Measurements from ENCODE around the gene BBS12. TPM values are rescaled to one million over a fixed set of nuclear protein-coding genes. Genes with fewer than 3 reads are reported as not detected.

The BBS12 gene
- total RNA-seq, 1 donor from 2014 or later = 4.2 TPM

GRCh38 chr4:122762520-122762919 is 30.0 kb downstream of the BBS12 start:
- H3K4me3 ChIP-seq (ENCODE audit: low read length in 3 of 3) = no peak overlapping the region
- H3K27ac ChIP-seq (ENCODE audit: low read depth, low read length) = no peak overlapping the region
- H3K9ac ChIP-seq (ENCODE audit: low read depth in 1 of 3, low read length in 3 of 3) = no peak overlapping the region
- H3K4me1 ChIP-seq (ENCODE audit: control insufficient read depth in 3 of 3, insufficient read depth in 3 of 3, low read length in 3 of 3) = peaks cover 0 to 2% (median 0%) of the 10 kb centered on the region in 3 donors
- no peaks in the 10 kb centered on the region for H3K36me3 ChIP-seq (ENCODE audit: control insufficient read depth in 3 of 3, insufficient read depth in 3 of 3, low read length in 3 of 3)
- no peaks in the 10 kb centered on the region for H3K9me3 ChIP-seq (ENCODE audit: control insufficient read depth in 3 of 3, low read length in 3 of 3)
- no peaks in the 10 kb centered on the region for H3K27me3 ChIP-seq (ENCODE audit: control insufficient read depth in 3 of 3, insufficient read depth in 3 of 3, low read length in 3 of 3)

GRCh38 chr4:122762966-122763716 is 30.6 kb downstream of the BBS12 start:
- no peak overlapping the region for H3K4me3 ChIP-seq (ENCODE audit: low read length in 3 of 3)
- no peaks in the 10 kb centered on the region for H3K27me3 ChIP-seq (ENCODE audit: control insufficient read depth in 3 of 3, insufficient read depth in 3 of 3, low read length in 3 of 3)
- H3K36me3 ChIP-seq (ENCODE audit: control insufficient read depth in 3 of 3, insufficient read depth in 3 of 3, low read length in 3 of 3) = no peaks in the 10 kb centered on the region
- no peak overlapping the region for H3K9ac ChIP-seq (ENCODE audit: low read depth in 1 of 3, low read length in 3 of 3)
- no peak overlapping the region for H3K27ac ChIP-seq (ENCODE audit: low read depth, low read length)
- no peaks in the 10 kb centered on the region for H3K9me3 ChIP-seq (ENCODE audit: control insufficient read depth in 3 of 3, low read length in 3 of 3)
- peaks cover 0 to 2% (median 0%) of the 10 kb centered on the region in 3 donors for H3K4me1 ChIP-seq (ENCODE audit: control insufficient read depth in 3 of 3, insufficient read depth in 3 of 3, low read length in 3 of 3)

GRCh38 chr4:122764071-122764820 is 31.7 kb downstream of the BBS12 start:
- Histone ChIP-seq H3K27me3 (ENCODE audit: control insufficient read depth in 3 of 3, insufficient read depth in 3 of 3, low read length in 3 of 3) (no peaks in the 10 kb centered on the region), H3K36me3 (ENCODE audit: control insufficient read depth in 3 of 3, insufficient read depth in 3 of 3, low read length in 3 of 3) (no peaks in the 10 kb centered on the region), H3K4me1 (ENCODE audit: control insufficient read depth in 3 of 3, insufficient read depth in 3 of 3, low read length in 3 of 3) (peaks cover 0 to 2% (median 0%) of the 10 kb centered on the region in 3 donors), H3K4me3 (ENCODE audit: low read length in 3 of 3) (no peak overlapping the region), H3K9me3 (ENCODE audit: control insufficient read depth in 3 of 3, low read length in 3 of 3) (no peaks in the 10 kb centered on the region), H3K27ac (ENCODE audit: low read depth, low read length) (no peak overlapping the region), H3K9ac (ENCODE audit: low read depth in 1 of 3, low read length in 3 of 3) (no peak overlapping the region)

GRCh38 chr4:122764821-122765215 is 32.3 kb downstream of the BBS12 start:
- no peaks in the 10 kb centered on the region for H3K36me3 ChIP-seq (ENCODE audit: control insufficient read depth in 3 of 3, insufficient read depth in 3 of 3, low read length in 3 of 3)
- no peak overlapping the region for H3K4me3 ChIP-seq (ENCODE audit: low read length in 3 of 3)
- H3K9ac ChIP-seq (ENCODE audit: low read depth in 1 of 3, low read length in 3 of 3) = no peak overlapping the region
- H3K9me3 ChIP-seq (ENCODE audit: control insufficient read depth in 3 of 3, low read length in 3 of 3) = no peaks in the 10 kb centered on the region
- H3K27me3 ChIP-seq (ENCODE audit: control insufficient read depth in 3 of 3, insufficient read depth in 3 of 3, low read length in 3 of 3) = no peaks in the 10 kb centered on the region
- H3K27ac ChIP-seq (ENCODE audit: low read depth, low read length) = no peak overlapping the region
- H3K4me1 ChIP-seq (ENCODE audit: control insufficient read depth in 3 of 3, insufficient read depth in 3 of 3, low read length in 3 of 3) = peaks cover 0 to 2% (median 0%) of the 10 kb centered on the region in 3 donors

GRCh38 chr4:122765692-122766352 is 33.3 kb downstream of the BBS12 start:
- H3K9me3 ChIP-seq (ENCODE audit: control insufficient read depth in 3 of 3, low read length in 3 of 3) = no peaks in the 10 kb centered on the region
- H3K4me3 ChIP-seq (ENCODE audit: low read length in 3 of 3) = no peak overlapping the region
- no peak overlapping the region for H3K9ac ChIP-seq (ENCODE audit: low read depth in 1 of 3, low read length in 3 of 3)
- H3K27me3 ChIP-seq (ENCODE audit: control insufficient read depth in 3 of 3, insufficient read depth in 3 of 3, low read length in 3 of 3) = no peaks in the 10 kb centered on the region
- no peaks in the 10 kb centered on the region for H3K36me3 ChIP-seq (ENCODE audit: control insufficient read depth in 3 of 3, insufficient read depth in 3 of 3, low read length in 3 of 3)
- H3K4me1 ChIP-seq (ENCODE audit: control insufficient read depth in 3 of 3, insufficient read depth in 3 of 3, low read length in 3 of 3) = peaks cover 0 to 2% (median 0%) of the 10 kb centered on the region in 3 donors
- H3K27ac ChIP-seq (ENCODE audit: low read depth, low read length) = no peak overlapping the region

GRCh38 chr4:122766353-122766705 is 33.8 kb downstream of the BBS12 start:
- Histone ChIP-seq H3K27ac (ENCODE audit: low read depth, low read length) (no peak overlapping the region), H3K9ac (ENCODE audit: low read depth in 1 of 3, low read length in 3 of 3) (no peak overlapping the region), H3K4me3 (ENCODE audit: low read length in 3 of 3) (no peak overlapping the region), H3K9me3 (ENCODE audit: control insufficient read depth in 3 of 3, low read length in 3 of 3) (no peaks in the 10 kb centered on the region), H3K4me1 (ENCODE audit: control insufficient read depth in 3 of 3, insufficient read depth in 3 of 3, low read length in 3 of 3) (peaks cover 0 to 2% (median 0%) of the 10 kb centered on the region in 3 donors), H3K36me3 (ENCODE audit: control insufficient read depth in 3 of 3, insufficient read depth in 3 of 3, low read length in 3 of 3) (no peaks in the 10 kb centered on the region), H3K27me3 (ENCODE audit: control insufficient read depth in 3 of 3, insufficient read depth in 3 of 3, low read length in 3 of 3) (no peaks in the 10 kb centered on the region)

GRCh38 chr4:122766950-122767349 is 34.4 kb downstream of the BBS12 start:
- H3K36me3 ChIP-seq (ENCODE audit: control insufficient read depth in 3 of 3, insufficient read depth in 3 of 3, low read length in 3 of 3) = no peaks in the 10 kb centered on the region
- no peak overlapping the region for H3K9ac ChIP-seq (ENCODE audit: low read depth in 1 of 3, low read length in 3 of 3)
- no peak overlapping the region for H3K27ac ChIP-seq (ENCODE audit: low read depth, low read length)
- no peaks in the 10 kb centered on the region for H3K27me3 ChIP-seq (ENCODE audit: control insufficient read depth in 3 of 3, insufficient read depth in 3 of 3, low read length in 3 of 3)
- no peaks in the 10 kb centered on the region for H3K9me3 ChIP-seq (ENCODE audit: control insufficient read depth in 3 of 3, low read length in 3 of 3)
- H3K4me3 ChIP-seq (ENCODE audit: low read length in 3 of 3) = no peak overlapping the region
- H3K4me1 ChIP-seq (ENCODE audit: control insufficient read depth in 3 of 3, insufficient read depth in 3 of 3, low read length in 3 of 3) = peaks cover 0 to 2% (median 0%) of the 10 kb centered on the region in 3 donors

- no peaks in the 10 kb centered on the region for H3K27me3 ChIP-seq (ENCODE audit: control insufficient read depth in 3 of 3, insufficient read depth in 3 of 3, low read length in 3 of 3)
- H3K27ac ChIP-seq (ENCODE audit: low read depth, low read length) = no peak overlapping the region
- H3K4me1 ChIP-seq (ENCODE audit: control insufficient read depth in 3 of 3, insufficient read depth in 3 of 3, low read length in 3 of 3) = no peaks in the 10 kb centered on the region
- no peak overlapping the region for H3K9ac ChIP-seq (ENCODE audit: low read depth in 1 of 3, low read length in 3 of 3)
- H3K4me3 ChIP-seq (ENCODE audit: low read length in 3 of 3) = no peak overlapping the region
- no peaks in the 10 kb centered on the region for H3K36me3 ChIP-seq (ENCODE audit: control insufficient read depth in 3 of 3, insufficient read depth in 3 of 3, low read length in 3 of 3)
- no peaks in the 10 kb centered on the region for H3K9me3 ChIP-seq (ENCODE audit: control insufficient read depth in 3 of 3, low read length in 3 of 3)
Measured at GRCh38 chr4:122771724-122772123, 39.2 kb downstream of the BBS12 start.

- Histone ChIP-seq H3K9ac (ENCODE audit: low read depth in 1 of 3, low read length in 3 of 3) (no peak overlapping the region), H3K27me3 (ENCODE audit: control insufficient read depth in 3 of 3, insufficient read depth in 3 of 3, low read length in 3 of 3) (no peaks in the 10 kb centered on the region), H3K4me1 (ENCODE audit: control insufficient read depth in 3 of 3, insufficient read depth in 3 of 3, low read length in 3 of 3) (no peaks in the 10 kb centered on the region), H3K27ac (ENCODE audit: low read depth, low read length) (no peak overlapping the region), H3K36me3 (ENCODE audit: control insufficient read depth in 3 of 3, insufficient read depth in 3 of 3, low read length in 3 of 3) (no peaks in the 10 kb centered on the region), H3K9me3 (ENCODE audit: control insufficient read depth in 3 of 3, low read length in 3 of 3) (no peaks in the 10 kb centered on the region), H3K4me3 (ENCODE audit: low read length in 3 of 3) (no peak overlapping the region)
Measured at GRCh38 chr4:122772311-122772710, 39.8 kb downstream of the BBS12 start.

GRCh38 chr4:122772986-122773385 is 40.5 kb downstream of the BBS12 start:
- no peaks in the 10 kb centered on the region for H3K27me3 ChIP-seq (ENCODE audit: control insufficient read depth in 3 of 3, insufficient read depth in 3 of 3, low read length in 3 of 3)

More at GRCh38 chr4:122772986-122773385, 40.5 kb downstream of the BBS12 start:
- H3K36me3 ChIP-seq (ENCODE audit: control insufficient read depth in 3 of 3, insufficient read depth in 3 of 3, low read length in 3 of 3) = no peaks in the 10 kb centered on the region
- no peak overlapping the region for H3K4me3 ChIP-seq (ENCODE audit: low read length in 3 of 3)
- H3K27ac ChIP-seq (ENCODE audit: low read depth, low read length) = no peak overlapping the region
- H3K9ac ChIP-seq (ENCODE audit: low read depth in 1 of 3, low read length in 3 of 3) = no peak overlapping the region
- no peaks in the 10 kb centered on the region for H3K9me3 ChIP-seq (ENCODE audit: control insufficient read depth in 3 of 3, low read length in 3 of 3)
- no peaks in the 10 kb centered on the region for H3K4me1 ChIP-seq (ENCODE audit: control insufficient read depth in 3 of 3, insufficient read depth in 3 of 3, low read length in 3 of 3)

Data from skeletal muscle tissue (tissue), 4 donors.